Measurements from ENCODE around the gene ITCH.
A peak's percentile ranks its signal among the peaks of the same experiment; 100 is the strongest.
"Not testable (repeated sequence)": the region's sequence is repeated elsewhere in the genome, so short reads cannot be mapped to it uniquely, and the experiment has no call there.

ITCH gene

GRCh38 chr20:34382877-34383455 is 19.9 kb downstream of the ITCH start:
- not testable (repeated sequence) for DNase-seq

DNA sequence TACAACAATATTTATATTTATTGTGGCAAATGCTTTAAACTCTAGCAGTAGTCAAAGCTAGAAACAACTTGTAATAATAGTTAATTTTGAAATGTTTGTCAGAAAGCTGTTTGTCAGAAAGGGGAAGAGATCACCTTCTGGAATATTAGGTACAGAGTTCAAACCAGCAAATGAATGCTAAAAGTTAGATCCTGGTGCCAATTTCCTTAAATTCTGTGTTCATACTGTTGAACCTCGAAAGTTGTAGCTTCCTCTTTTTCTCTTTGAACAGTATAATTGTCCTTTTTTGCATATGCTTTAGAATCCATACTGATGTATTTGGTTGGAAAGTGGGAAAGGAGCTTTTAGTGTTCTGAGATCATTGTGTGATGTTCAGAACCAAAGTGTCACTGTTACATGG is 22.4 kb downstream of the ITCH start:
- DNase-seq: no peak

DNA sequence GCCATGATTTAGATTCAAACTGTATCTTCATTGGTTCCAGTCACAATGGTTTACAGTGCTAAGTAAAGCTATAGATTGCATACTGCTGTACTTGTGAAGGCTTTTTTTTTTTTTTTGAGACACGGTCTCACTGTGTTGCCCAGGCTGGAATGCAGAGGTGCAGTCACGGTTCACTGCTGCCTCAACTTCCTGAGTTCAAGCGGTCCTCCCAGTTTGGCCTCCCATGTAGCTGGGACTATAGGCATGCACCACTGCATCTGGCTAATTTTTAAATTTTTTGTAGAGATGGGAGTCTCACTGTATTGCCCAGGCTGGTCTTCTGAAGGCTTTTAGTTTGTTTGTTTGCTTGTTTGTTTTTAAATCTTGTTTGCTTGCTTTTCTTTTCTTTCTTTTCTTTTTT is 24.9 kb downstream of the ITCH start:
- DNase-seq: no peak

- DNase-seq: no peak
Measured at GRCh38 chr20:34388678-34389077, 25.6 kb downstream of the ITCH start.

- DNase-seq: peak; percentile 36
Measured at GRCh38 chr20:34389206-34389953, 26.3 kb downstream of the ITCH start.

- DNase-seq: no peak
Measured at GRCh38 chr20:34389954-34390555, 27.0 kb downstream of the ITCH start.

- no peak for DNase-seq
Measured at GRCh38 chr20:34396408-34396807, 33.3 kb downstream of the ITCH start.

- no peak for DNase-seq
Measured at GRCh38 chr20:34397096-34397495, 34.0 kb downstream of the ITCH start.

DNA sequence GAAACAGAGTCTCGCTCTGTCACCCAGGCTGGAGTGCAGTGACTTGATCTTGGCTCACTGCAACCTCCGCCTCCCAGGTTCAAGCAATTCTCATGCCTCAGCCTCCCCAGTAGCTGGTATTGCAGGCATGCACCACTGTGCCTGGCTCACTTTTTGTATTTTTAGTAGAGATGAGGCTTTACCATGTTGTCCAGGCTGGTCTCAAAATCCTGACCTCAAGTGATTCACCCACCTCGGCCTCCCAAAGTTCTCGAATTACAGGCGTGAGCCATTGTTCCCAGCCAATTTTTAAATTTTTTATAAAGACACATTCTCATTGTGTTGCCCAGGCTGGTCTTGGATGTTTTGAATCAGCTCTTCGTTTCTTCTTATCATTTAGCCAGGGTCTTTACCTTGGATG is 37.7 kb downstream of the ITCH start:
- DNase-seq: not testable (repeated sequence)

GRCh38 chr20:34401741-34402455 is 38.8 kb downstream of the ITCH start:
- no peak for DNase-seq

GRCh38 chr20:34402461-34402860 is 39.4 kb downstream of the ITCH start:
- DNase-seq: no peak

- DNase-seq: no peak
Measured at GRCh38 chr20:34403063-34403827, 40.2 kb downstream of the ITCH start.

- no peak for DNase-seq
Measured at GRCh38 chr20:34403908-34404307, 40.8 kb downstream of the ITCH start.

GRCh38 chr20:34404803-34405202 is 41.7 kb downstream of the ITCH start:
- no peak for DNase-seq

- DNase-seq: not testable (repeated sequence)
Measured at GRCh38 chr20:34405247-34405651, 42.2 kb downstream of the ITCH start.

DNA sequence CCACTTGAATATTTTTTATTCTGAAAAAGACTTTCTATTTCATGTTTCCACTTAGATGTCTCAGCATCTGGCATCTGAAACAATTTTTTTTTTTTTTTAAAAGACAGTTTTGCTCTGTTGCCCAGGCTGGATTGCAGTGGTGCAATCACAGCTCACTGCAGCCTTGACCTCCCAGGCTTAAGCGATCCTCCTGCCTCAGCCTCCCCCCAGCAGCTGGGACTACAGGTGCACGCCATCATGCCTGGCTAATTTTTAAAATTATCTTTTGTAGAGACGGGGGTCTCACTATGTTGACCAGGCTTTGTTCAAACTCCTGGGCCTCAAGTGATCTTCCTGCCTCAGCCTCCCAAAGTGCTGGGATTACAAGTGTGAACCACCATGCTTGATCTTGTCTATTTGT is 42.9 kb downstream of the ITCH start:
- not testable (repeated sequence) for DNase-seq

GRCh38 chr20:34407962-34408474 is 44.9 kb downstream of the ITCH start:
- DNase-seq: no peak

DNA sequence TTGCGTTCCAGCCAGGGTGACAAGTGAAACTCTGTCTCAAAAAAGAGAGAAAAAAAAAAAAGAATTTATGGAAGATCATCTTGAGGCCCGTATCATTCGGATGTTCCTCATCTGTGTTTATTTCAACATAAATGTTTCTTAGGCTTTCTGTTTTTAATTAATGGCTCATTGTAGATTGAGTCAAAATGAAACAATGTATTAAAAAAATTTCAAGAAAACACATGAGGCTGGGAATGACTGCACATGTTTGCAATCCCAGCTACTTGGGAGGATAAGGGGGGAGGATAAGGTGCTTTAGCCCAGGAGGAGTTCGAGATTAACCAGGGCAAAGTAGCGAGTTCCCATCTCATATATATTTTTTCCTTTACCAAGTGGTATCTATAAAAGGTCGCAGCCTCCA is 47.3 kb downstream of the ITCH start:
- no peak for DNase-seq

GRCh38 chr20:34412453-34412852 is 49.4 kb downstream of the ITCH start:
- no peak for DNase-seq

DNA sequence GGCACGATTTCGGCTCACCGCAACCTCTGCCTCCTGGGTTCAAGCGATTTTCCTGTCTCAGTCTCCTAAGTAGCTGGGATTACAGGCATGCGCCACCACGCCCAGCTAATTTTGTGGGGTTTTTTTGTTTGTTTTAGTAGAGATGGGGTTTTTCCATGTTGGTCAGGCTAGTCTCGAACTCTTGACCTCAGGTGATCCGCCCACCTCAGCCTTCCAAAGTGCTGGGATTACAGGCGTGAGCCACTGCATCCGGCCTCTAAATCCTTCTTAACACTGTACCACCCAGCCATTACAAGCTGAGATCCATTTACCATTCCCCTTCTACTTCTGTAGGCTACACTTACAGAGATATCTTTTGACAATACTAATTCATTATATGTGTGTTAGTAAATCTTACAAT is 51.5 kb downstream of the ITCH start:
- not testable (repeated sequence) for DNase-seq

DNA sequence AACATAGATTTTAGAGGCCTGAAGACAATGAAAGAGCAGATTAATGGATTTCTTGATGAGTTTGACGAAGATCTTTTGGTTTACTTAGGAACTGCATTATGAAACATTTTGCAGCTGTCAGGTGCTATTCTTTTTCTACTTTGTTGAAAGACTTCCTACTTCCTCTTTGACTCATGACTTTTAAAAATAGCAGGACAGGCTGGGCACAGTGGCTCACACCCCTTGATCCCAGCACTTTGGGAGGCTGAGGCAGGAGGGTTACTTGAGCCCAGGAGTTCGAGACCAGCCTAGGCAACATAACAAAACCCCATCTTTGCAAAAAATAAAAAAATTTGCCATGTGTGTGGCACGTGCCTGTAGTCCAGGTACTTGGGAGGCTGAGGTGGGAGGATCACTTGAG is 52.0 kb downstream of the ITCH start:
- no peak for DNase-seq

DNA sequence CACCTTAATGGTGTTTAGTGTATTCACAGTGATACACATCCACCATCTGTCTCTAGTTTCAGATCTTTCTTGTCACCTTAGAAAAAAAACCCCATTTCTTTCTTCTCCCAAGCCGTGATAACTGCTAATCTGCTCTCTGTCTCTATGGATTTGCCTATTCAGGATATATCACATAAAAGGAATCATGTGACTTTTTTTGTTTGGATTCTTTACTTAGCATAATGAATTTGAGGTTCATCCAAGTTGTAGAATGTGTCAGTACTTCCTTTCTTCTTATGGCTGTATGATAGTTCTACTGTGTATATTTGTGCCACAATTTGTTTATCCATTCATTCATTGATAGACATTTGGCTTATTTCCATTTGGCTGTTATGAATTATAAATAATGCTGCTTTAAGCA is 57.1 kb downstream of the ITCH start:
- peak; percentile 4 for DNase-seq

GRCh38 chr20:34420975-34421374 is 57.9 kb downstream of the ITCH start:
- DNase-seq: no peak

Measured in NCI-H146 (cell line).